ENCODE data around the gene AJM1.
"Not testable (repeated sequence)": the region's sequence is repeated elsewhere in the genome, so short reads cannot be mapped to it uniquely, and the experiment has no call there.

The AJM1 gene

GRCh38 chr9:136856541-136857141 lies 14.4 kb downstream of the AJM1 start:
- no peak for DNase-seq (ENCODE audit: low spot score)

GRCh38 chr9:136857166-136857565 lies 14.9 kb downstream of the AJM1 start:
- no peak for DNase-seq (ENCODE audit: low spot score)

DNA sequence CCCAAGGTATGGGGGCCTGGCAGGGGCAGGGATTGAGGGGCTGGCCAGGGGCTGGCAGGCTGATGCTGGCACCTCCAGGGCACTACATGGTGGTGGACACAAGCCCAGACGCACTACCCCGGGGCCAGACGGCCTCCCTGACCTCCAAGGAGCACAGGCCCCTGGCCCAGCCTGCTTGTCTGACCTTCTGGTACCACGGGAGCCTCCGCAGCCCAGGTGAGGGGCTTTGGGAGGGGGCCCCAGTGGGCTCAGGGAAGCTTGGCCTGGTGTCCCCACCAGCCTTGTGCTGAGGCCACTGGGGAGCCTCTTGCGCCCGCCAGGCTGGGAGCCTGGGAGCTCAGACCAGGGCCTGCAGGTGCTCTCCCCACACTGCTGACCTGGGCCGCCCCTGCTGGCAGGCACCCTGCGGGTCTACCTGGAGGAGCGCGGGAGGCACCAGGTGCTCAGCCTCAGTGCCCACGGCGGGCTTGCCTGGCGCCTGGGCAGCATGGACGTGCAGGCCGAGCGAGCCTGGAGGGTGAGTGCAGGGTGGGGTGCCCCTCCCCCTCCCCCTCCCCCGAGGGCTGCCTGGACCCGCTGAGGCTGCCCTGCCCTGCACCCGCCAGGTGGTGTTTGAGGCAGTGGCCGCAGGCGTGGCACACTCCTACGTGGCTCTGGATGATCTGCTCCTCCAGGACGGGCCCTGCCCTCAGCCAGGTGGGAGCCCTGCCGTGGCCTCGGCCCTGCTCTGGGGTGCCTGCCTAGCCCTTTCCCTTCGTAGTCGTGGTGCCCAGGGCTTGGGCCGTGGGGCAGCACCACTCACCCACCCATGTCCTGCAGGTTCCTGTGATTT lies 15.5 kb downstream of the AJM1 start:
- DNase-seq (ENCODE audit: low spot score): no peak

- DNase-seq (ENCODE audit: low spot score): no peak
Observed at GRCh38 chr9:136858452-136858843, 16.2 kb downstream of the AJM1 start.

GRCh38 chr9:136858844-136859757 lies 16.8 kb downstream of the AJM1 start:
- DNase-seq (ENCODE audit: low spot score): no peak

DNA sequence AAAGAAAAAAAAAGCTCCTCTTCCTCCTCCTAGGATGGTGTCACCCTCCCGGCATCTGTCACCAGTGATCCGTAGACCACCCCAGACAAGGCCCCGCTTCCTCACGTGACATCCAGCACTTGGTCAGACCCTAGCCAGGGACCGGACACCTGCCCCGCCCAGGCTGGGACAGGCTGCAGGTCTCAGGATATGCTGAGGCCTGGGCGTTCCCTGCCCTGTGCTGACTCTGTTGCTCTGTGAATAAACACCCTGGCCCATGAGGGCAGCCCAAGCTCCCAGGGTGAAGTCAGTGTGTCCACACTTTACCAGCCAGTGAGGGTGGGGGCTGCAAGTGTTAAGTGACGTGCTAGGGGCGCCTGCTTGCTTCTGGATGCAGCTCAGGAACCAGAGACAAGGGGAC lies 18.3 kb downstream of the AJM1 start:
- no peak for DNase-seq (ENCODE audit: low spot score)

- DNase-seq (ENCODE audit: low spot score): no peak
Observed at GRCh38 chr9:136860933-136861873, 18.9 kb downstream of the AJM1 start.

- no peak for DNase-seq (ENCODE audit: low spot score)
Observed at GRCh38 chr9:136861874-136862457, 19.7 kb downstream of the AJM1 start.

DNA sequence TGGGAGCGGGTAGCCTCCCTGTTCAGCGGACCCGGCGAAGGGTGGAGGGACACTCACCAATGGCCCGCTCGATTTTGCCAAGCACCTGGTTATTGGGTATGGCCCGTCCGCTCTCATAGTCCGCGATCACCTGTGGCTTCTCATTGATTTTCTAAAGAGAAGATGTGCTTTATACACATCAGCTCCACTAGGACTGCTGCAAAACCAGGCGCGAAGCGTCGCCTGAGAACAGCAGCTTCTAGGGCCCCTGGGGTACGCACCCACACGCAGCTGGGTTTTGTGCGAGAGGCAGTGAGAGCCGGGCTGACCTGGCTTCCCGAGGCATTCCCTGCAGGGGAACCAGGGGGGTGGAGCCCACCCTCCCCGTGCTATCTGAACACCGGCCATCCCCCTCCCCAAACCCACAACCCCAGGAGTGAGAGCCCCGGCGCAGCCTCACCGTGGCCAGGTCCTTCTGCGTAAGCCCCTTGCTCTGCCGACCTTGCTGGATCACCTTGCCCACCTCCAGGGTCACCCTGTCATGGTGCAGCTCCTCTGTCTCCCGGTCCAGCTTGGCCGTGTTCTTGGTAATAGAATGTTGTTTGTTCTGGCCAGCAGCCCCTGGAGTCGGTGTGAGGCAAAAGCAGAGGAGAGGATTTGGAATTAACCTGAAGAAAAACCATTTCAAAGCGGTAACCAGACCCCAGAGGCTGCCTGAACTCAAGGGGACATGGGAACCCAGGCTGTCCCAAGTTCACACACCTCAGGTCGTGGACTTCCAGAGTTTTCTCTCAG lies 20.8 kb downstream of the AJM1 start:
- DNase-seq (ENCODE audit: low spot score): no peak

DNA sequence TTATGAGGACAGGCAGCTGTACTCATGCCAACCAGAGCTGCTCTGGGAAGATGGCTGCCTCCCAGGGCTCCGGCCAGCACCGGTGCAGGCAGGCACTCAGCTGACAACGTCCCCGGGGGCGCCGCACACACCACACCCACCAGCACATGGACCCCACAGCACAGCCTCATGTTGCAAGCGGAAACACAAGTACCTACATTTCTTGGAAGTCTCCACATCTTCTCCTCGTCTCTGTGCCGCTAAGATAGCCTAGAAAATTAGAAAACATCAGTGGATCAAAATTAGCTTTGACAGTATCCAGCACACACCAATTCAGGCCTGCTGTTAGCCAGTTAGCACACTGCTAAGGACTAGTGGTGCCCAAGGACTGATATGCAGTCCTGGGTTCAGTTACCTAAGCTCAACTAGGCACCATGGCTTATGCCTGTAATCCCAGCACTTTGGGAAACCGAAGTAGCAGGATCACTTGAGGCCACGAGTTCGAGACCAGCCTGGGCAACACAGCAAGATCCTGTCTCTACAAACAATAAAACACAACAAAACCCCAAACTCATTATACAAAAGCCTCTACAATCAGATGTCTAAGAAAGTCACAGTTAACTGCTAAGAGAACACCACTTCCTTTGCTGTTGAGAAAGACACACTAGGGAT lies 21.5 kb downstream of the AJM1 start:
- DNase-seq (ENCODE audit: low spot score): no peak

DNA sequence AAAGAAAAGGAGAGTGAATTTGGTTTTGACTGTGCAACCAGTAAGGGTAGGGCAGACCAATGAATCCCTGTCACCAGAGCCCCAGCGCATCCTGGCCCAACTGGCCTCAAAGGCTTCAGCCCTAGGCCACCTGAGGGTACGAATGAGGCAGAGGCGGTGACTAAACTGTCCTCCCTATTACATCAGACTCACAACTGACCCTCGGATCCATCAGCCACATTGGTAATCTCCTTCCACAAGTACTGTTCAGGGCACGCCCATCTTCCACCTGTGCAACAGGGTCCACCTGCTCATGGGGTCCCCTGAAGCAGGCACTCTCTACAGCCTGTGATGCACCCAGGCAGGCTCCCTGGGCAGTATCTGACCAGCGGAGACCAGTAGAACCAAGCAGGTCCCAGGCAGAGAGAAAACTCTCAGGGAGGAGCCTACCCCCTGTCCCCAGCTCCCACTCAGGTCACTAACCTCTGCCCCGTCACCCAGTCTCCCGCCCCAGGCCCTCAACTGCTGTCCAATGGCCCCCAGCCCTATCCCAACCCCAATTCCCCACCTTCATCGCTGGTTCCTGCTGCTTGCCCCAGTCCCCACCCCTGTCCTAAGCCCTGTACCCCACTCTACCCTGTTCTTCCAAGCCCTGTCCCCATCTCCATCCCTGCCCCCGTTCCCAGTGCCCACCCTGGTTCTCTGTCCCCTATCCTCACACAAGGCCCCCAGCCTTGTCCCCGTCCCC lies 22.9 kb downstream of the AJM1 start:
- DNase-seq (ENCODE audit: low spot score): no peak

DNA sequence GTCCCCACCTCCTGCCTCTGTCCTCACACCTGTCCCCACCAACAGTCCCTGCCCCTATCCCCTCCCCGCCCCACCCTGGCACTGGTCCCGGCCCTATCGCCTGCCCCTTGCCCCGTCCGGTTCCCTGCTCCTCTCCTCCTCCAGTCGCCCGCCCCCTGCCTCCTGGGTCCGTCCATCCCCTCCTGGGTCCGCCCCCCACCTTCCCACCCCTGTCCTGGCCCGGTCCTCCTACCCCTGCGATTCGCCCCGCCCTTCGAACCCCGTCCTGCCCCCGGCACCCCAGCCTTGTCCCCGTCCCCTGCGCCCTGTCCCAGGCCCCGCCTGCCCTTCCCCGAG lies 23.5 kb downstream of the AJM1 start:
- DNase-seq (ENCODE audit: low spot score): no peak

DNA sequence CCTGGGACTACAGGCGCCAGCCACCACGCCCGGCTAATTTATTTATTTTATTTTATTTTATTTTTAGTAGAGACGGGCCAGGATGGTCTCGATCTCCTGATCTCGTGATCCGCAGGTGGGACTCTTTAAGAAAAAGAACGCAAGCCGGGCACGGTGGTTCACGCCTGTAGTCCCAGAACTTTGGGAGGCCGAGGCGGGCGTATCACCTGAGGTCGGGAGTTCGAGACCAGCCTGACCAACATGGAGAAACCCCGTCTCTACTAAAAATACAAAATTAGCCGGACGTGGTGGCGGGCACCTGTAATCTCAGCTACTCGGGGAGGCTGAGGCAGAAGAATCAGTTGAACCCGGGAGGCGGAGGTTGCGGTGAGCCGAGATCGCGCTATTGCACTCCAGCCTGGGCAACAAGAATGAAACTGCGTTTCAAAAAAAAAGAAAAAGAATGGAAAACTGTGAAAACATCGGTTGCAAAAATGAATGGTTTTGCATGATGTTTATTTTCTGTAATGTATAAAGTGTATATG lies 24.7 kb downstream of the AJM1 start:
- not testable (repeated sequence) for DNase-seq (ENCODE audit: low spot score)

- no peak for DNase-seq (ENCODE audit: low spot score)
Observed at GRCh38 chr9:136867480-136867879, 25.2 kb downstream of the AJM1 start.

DNA sequence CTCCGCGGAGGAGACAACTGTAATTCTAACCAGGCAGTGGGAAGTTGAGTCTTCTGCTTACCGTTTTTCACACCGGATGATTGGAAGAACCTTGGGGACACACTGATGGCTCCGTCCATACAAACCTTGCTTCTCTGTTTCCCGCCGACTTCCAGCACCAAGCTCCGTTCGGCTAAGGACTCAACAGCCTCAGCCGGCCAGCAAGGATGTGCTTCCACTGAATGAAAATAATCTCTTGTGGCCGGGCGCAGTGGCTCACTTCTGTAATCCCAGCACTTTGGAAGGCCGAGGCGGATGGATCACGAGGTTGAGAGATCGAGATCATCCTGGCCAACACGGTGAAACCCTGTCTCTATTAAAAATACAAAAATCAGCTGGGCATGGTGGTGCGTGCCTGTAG lies 25.6 kb downstream of the AJM1 start:
- DNase-seq (ENCODE audit: low spot score): no peak

GRCh38 chr9:136868644-136869043 lies 26.4 kb downstream of the AJM1 start:
- no peak for DNase-seq (ENCODE audit: low spot score)

DNA sequence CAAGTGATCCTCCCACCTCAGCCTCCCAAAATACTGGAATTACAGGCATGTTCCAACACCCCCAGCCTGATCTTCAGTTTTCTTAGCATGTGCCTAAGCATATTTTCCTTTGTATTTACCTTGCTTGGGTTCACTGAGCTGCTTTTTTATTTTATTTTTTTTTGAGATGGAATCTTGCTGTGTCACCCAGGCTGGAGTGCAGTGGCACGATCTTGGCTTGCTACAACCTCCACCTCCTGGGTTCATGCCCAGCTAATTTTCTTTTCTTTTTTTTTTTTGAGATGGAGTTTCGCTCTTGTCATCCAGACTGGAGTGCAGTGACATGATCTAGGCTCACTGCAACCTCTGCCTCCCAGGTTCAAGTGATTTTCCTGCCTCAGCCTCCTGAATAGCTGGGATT lies 27.3 kb downstream of the AJM1 start:
- DNase-seq (ENCODE audit: low spot score): not testable (repeated sequence)

DNA sequence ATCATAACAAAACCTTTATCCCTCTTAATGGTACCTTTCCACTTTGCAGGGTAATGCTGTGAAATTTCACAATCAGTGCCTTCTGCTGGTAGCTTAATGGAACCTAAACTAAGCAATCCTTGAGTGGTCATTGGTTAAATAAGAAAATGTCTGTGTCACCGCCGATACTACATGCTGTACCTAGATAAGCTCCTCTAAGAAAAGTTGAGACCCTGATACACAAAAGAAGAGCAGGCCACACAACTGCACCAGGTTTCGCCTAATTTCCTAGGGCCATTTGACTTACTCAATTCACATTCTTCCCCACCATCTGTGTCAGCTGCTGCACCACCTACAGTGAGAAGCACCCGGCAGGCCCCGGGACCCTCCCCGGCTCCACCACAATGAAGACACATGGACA lies 32.9 kb downstream of the AJM1 start:
- DNase-seq (ENCODE audit: low spot score): no peak

GRCh38 chr9:136876476-136876875 lies 34.2 kb downstream of the AJM1 start:
- DNase-seq (ENCODE audit: low spot score): no peak
